ENCODE measurements around the gene ACBD4.

The ACBD4 gene

DNA sequence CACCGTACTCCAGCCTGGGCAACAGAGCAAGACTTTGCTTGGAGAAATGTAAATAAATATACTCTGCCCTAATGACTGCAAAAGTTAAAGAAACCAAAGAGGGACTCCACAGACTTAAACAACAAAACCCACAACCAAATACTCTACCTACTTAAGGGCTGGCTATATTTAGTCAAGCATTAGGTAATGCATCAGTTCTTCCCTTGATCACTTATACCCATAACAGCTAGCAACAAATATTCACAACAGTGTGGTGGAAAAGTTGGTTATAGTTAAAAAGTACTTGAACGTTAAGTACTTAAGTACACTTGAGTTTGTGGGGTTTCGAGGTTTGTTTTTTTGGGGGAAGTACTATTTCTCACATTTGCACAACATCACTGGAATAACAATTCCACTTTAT, 20.8 kb downstream of the ACBD4 start:
- Mint-ChIP-seq H3K36me3 (ENCODE audit: low read depth) (peaks cover 25% of the 10 kb centered on the region), H3K27ac (no peak overlapping the region), H3K27me3 (ENCODE audit: low read depth) (no peaks in the 10 kb centered on the region), H3K4me1 (ENCODE audit: low read depth) (peaks cover 21% of the 10 kb centered on the region), H3K4me3 (no peak overlapping the region), H3K9me3 (no peaks in the 10 kb centered on the region)
- no peak for DNase-seq (ENCODE audit: low spot score)

GRCh38 chr17:45160447-45161287, 25.2 kb downstream of the ACBD4 start:
- Mint-ChIP-seq H3K36me3 (ENCODE audit: low read depth) (peaks cover 26% of the 10 kb centered on the region), H3K27ac (peak overlapping the region; percentile 97), H3K9me3 (no peaks in the 10 kb centered on the region), H3K4me3 (peak overlapping the region; percentile 98), H3K4me1 (ENCODE audit: low read depth) (peaks cover 29% of the 10 kb centered on the region), H3K27me3 (ENCODE audit: low read depth) (no peaks in the 10 kb centered on the region)
- DNase-seq (ENCODE audit: low spot score) = peak; percentile 59

DNA sequence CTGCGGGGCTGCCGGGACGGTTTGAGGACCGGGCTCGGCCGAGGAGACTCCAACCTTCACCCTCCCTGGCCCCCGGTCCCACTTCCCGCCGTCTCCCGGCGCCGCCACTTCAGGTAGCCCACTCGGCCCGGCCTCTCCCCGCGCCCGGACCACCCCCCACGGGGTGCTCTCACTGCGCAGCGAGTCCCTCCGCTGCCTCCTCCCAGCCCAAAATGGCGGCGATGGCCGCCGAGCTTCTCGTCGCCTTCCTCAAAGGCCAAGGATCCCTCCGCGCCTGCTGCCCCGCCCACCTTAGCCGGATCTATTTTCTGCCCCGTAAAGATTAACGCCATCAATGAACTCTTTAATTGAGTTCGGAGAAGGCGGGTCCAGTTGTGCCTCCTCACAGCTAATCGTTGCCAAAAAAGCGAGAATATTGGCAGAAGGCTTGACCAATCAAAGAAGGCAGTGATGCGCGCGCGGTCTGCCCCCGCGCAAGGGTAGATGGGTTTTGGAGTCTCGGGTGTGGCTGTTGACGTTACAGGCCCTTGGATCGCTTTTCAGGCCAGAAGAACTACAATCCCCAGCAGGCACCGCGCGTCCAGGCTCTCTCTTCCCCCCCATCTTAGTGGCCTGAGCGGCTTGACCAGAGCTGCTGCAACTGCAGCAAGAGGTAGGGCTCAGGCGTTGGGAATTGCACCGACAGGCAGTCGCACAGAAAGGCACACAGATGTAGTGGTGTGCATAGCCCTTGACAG, 26.0 kb downstream of the ACBD4 start, which contains the start of gene HEXIM2:
Gene HEXIM2, plus strand, starts transcription at position 588 of the 737 bp plus-strand sequence. CDS start 919 bp downstream, outside the sequence.
- no peaks in the 10 kb centered on the region for H3K27me3 Mint-ChIP-seq (ENCODE audit: low read depth)
- H3K36me3 Mint-ChIP-seq (ENCODE audit: low read depth) = peaks cover 23% of the 10 kb centered on the region
- peaks cover 29% of the 10 kb centered on the region for H3K4me1 Mint-ChIP-seq (ENCODE audit: low read depth)
- H3K4me3 Mint-ChIP-seq = peak within 1 kb of the TSS; percentile 98
- H3K9me3 Mint-ChIP-seq = no peaks in the 10 kb centered on the region
- peak; percentile 99 for DNase-seq (ENCODE audit: low spot score)
- H3K27ac Mint-ChIP-seq = peak within 1 kb of the TSS; percentile 97

GRCh38 chr17:45162025-45162687, 26.7 kb downstream of the ACBD4 start:
- Mint-ChIP-seq H3K27ac (peak overlapping the region; percentile 97), H3K4me3 (peak overlapping the region; percentile 98)

DNA sequence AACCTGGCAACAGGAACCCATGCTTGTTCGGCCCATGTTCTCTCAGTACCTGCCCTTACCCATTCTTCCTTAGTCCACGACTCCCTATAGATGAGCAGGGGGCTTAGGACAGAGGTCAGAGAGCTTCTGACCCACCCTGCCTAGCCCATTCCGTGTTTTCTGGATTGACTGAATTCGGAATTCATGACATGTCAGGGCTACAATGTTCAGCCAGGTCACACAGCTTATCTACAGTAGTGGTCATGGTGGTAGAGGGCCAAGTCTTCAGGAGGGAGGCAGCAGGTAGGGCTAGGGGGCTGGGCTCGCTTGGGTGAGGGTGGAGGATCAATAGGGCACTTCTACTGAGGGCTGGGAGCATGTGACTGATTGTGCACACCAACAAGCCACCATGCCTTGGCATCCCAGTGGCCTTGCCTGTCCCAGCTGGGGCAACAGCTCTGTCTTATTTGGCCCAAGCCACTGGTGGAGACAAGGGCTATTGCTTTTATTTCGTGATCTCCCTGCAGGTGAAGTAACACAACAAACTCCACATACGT, 29.3 kb downstream of the ACBD4 start:
- DNase-seq (ENCODE audit: low spot score) = no peak
- Mint-ChIP-seq H3K27me3 (ENCODE audit: low read depth) (no peaks in the 10 kb centered on the region), H3K27ac (no peak overlapping the region), H3K9me3 (no peaks in the 10 kb centered on the region), H3K4me3 (no peak overlapping the region), H3K36me3 (ENCODE audit: low read depth) (peaks cover 9% of the 10 kb centered on the region), H3K4me1 (ENCODE audit: low read depth) (peaks cover 18% of the 10 kb centered on the region)

More at GRCh38 chr17:45162025-45162687, 26.7 kb downstream of the ACBD4 start:
- Mint-ChIP-seq H3K36me3 (ENCODE audit: low read depth) (peaks cover 23% of the 10 kb centered on the region), H3K9me3 (no peaks in the 10 kb centered on the region), H3K27me3 (ENCODE audit: low read depth) (no peaks in the 10 kb centered on the region), H3K4me1 (ENCODE audit: low read depth) (peaks cover 29% of the 10 kb centered on the region)
- no peak for DNase-seq (ENCODE audit: low spot score)

DNA sequence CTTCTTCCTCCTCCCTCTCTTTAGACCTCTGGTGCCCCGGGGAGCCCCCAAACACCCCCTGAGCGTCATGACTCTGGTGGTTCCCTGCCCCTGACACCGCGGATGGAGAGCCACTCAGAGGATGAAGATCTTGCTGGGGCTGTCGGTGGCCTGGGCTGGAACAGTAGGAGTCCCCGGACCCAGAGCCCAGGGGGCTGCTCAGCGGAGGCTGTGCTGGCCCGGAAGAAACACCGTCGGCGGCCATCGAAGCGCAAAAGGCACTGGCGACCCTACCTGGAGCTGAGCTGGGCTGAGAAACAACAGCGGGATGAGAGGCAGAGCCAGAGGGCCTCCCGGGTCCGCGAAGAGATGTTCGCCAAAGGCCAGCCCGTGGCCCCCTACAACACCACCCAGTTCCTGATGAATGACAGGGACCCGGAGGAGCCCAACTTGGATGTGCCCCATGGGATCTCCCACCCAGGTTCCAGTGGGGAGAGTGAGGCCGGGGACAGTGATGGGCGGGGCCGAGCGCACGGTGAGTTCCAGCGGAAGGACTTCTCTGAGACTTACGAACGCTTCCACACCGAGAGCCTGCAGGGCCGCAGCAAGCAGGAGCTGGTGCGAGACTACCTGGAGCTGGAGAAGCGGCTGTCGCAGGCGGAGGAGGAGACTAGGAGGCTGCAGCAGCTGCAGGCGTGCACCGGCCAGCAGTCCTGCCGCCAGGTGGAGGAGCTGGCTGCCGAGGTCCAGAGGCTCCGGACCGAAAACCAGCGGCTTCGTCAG, 33.7 kb downstream of the ACBD4 start:
- H3K9me3 Mint-ChIP-seq = no peaks in the 10 kb centered on the region
- H3K4me3 Mint-ChIP-seq = no peak overlapping the region
- H3K27ac Mint-ChIP-seq = no peak overlapping the region
- peaks cover 27% of the 10 kb centered on the region for H3K4me1 Mint-ChIP-seq (ENCODE audit: low read depth)
- DNase-seq (ENCODE audit: low spot score) = no peak
- H3K27me3 Mint-ChIP-seq (ENCODE audit: low read depth) = no peaks in the 10 kb centered on the region
- no peaks in the 10 kb centered on the region for H3K36me3 Mint-ChIP-seq (ENCODE audit: low read depth)

DNA sequence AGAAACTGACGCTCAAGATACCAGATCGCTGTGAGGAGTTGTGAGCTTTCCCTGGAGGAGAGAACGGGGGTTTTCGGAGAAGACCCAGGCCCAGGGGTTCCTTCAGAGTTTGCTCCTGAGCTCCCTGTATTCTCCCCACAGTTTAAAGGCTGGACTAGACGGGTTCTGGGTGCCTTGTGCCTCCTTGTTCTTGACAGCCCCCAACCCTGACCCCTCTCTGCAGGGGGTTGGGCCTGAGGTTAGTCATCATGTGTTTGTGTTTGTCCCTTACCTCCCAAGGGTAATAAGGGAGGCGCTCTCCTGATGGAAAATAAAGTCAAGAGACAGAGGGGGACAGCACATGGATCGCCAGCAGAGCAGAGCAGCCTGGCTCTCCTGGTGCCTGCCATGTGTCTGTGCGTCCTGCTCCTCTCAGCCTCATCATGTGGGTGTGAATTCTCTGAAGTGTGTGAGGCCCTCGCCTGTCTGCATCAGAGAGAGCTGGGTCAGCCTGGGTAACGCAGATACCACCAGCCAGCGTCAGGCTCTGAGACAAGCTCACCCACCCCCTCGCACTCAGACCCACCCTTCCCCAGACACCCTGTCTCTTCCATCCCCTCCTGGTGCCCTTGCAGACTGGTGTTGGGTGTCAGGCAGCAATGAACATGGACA, 34.9 kb downstream of the ACBD4 start:
- no peak overlapping the region for H3K4me3 Mint-ChIP-seq
- no peaks in the 10 kb centered on the region for H3K27me3 Mint-ChIP-seq (ENCODE audit: low read depth)
- peak overlapping the region; percentile 31 for H3K27ac Mint-ChIP-seq
- H3K4me1 Mint-ChIP-seq (ENCODE audit: low read depth) = peaks cover 21% of the 10 kb centered on the region
- DNase-seq (ENCODE audit: low spot score) = no peak
- no peaks in the 10 kb centered on the region for H3K36me3 Mint-ChIP-seq (ENCODE audit: low read depth)
- no peaks in the 10 kb centered on the region for H3K9me3 Mint-ChIP-seq

GRCh38 chr17:45170931-45171337, 35.4 kb downstream of the ACBD4 start:
- H3K27ac Mint-ChIP-seq = peak overlapping the region; percentile 31
- H3K4me1 Mint-ChIP-seq (ENCODE audit: low read depth) = peaks cover 23% of the 10 kb centered on the region
- H3K27me3 Mint-ChIP-seq (ENCODE audit: low read depth) = no peaks in the 10 kb centered on the region
- no peaks in the 10 kb centered on the region for H3K36me3 Mint-ChIP-seq (ENCODE audit: low read depth)
- peak overlapping the region; percentile 38 for H3K4me3 Mint-ChIP-seq
- H3K9me3 Mint-ChIP-seq = no peaks in the 10 kb centered on the region
- DNase-seq (ENCODE audit: low spot score) = no peak

DNA sequence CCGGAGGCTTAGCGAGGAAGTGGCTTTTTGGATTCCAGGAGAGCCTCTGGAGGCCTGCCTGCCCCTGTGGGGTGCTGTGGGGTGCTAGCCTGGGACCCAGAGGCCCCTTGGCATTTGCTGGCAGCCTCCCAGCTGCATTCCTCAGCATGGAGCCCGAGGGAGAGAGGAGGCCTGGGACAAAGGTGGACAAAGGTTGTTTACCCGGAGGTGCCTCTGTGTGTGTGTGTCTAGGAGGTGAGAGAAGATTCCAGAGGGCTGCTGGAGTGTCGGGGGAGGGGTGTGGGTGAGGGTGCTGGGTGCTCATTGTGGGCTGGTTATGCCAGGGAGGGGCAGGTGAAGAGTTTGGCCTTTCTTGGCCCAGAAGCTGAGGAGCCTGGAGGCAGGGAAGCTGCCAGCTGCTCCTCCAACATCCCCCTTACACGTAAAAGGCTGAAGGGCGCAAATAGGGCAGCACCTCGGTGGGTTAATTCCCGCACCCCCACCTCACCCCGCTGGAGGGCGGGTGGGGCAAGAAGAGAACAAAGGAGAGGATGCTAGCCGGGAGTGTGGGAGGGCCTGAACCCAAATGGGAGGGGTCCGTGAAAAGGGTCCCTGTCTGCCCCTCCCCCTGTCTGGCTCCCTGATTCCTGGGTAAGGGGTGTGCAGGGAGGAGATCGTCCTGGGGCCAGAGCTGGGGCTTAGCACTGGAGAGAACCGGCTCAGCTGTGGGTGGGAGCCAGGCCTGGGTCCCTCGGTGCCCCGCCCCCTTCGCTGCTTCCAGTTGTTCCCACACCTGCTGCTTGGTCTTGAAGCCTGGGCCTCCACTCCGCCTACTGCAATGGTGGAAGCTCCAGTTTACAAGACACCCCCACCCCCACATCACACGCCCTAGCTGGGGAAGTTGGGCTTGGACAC, 36.1 kb downstream of the ACBD4 start:
- Mint-ChIP-seq H3K4me3 (peak overlapping the region; percentile 38), H3K4me1 (ENCODE audit: low read depth) (peaks cover 24% of the 10 kb centered on the region), H3K36me3 (ENCODE audit: low read depth) (no peaks in the 10 kb centered on the region), H3K27me3 (ENCODE audit: low read depth) (no peaks in the 10 kb centered on the region), H3K27ac (peak overlapping the region; percentile 88), H3K9me3 (no peaks in the 10 kb centered on the region)
- no peak for DNase-seq (ENCODE audit: low spot score)

DNA sequence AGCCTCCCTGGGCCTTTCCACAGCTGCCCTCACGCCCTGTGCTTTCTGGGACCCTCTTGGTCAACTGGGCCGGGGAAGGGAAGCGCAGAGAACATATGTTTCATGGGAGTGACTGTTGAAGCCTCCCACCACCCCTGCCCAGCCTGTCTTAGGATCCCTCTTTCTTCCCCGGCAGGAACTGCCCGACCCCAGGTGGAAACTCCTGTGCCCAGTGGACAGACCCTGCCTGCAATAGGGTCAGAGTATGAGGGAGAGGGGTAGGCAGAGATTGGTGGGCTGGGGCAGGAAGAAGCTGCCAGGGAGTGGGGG, 36.7 kb downstream of the ACBD4 start:
- Mint-ChIP-seq H3K9me3 (no peaks in the 10 kb centered on the region), H3K36me3 (ENCODE audit: low read depth) (no peaks in the 10 kb centered on the region), H3K4me1 (ENCODE audit: low read depth) (peaks cover 24% of the 10 kb centered on the region), H3K4me3 (peak overlapping the region; percentile 12), H3K27me3 (ENCODE audit: low read depth) (no peaks in the 10 kb centered on the region), H3K27ac (peak overlapping the region; percentile 88)
- DNase-seq (ENCODE audit: low spot score) = no peak

DNA sequence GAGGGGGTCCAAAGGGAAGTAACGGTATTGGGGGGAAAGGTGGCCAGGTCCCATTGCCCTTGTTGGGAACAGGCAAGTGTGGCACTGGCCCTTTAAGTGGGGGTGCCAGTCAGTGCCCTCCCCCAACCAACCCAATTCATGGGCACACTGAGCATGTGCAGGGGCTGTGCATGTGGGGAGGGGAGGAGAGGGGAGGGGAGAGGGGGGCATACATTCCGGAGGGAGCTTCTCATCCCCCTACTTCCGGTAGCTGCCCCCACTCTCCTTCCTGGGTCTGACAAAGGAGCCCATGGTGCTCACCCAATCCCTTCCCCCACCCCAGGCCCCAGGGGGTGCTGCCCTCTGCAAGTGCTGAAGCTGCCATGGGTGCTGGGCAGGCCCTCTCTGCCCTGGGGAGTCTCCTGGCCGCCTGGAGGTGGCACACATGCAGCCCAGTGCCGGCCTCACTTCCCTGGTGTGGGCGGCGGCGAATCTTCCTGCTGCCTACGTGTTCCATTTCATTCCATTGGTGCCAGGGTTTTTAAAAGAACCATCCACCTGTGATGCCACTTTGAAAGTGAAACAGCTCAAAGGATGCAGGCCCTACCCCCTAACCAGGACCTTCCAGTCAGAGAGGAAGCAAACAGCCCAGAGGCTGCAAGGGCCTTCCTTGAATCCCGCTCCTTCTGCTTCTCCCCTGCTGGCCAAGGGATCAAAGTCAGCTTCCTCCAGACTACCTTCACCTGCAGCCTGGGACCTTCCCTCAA, 37.2 kb downstream of the ACBD4 start:
- Mint-ChIP-seq H3K27ac (peak overlapping the region; percentile 88), H3K27me3 (ENCODE audit: low read depth) (no peaks in the 10 kb centered on the region), H3K4me1 (ENCODE audit: low read depth) (peaks cover 24% of the 10 kb centered on the region), H3K9me3 (no peaks in the 10 kb centered on the region), H3K36me3 (ENCODE audit: low read depth) (no peaks in the 10 kb centered on the region), H3K4me3 (peak overlapping the region; percentile 68)
- peak; percentile 40 for DNase-seq (ENCODE audit: low spot score)

GRCh38 chr17:45175759-45176115, 40.2 kb downstream of the ACBD4 start:
- no peak overlapping the region for H3K4me3 Mint-ChIP-seq
- H3K9me3 Mint-ChIP-seq = no peaks in the 10 kb centered on the region
- DNase-seq (ENCODE audit: low spot score) = no peak
- no peak overlapping the region for H3K27ac Mint-ChIP-seq
- no peaks in the 10 kb centered on the region for H3K36me3 Mint-ChIP-seq (ENCODE audit: low read depth)
- H3K4me1 Mint-ChIP-seq (ENCODE audit: low read depth) = peaks cover 22% of the 10 kb centered on the region
- H3K27me3 Mint-ChIP-seq (ENCODE audit: low read depth) = no peaks in the 10 kb centered on the region
